Tibial nerve (tissue), 4 donors: ENCODE results near the gene PKP1.

Experiments used
- CTCF ChIP-seq, 5 experiments: fragments of 200-600 bp in 3 of 5; fragments of 450-650 bp in 2 of 5; sonication (generic) in 3 of 5; IDR thresholded peaks; one replicate each; pipeline ENCODE4 v1.5.1; 2016 to 2019; ENCODE audit warnings: antibody characterized with exemption in 5 of 5, mild to moderate bottlenecking in 3 of 5, moderate library complexity in 2 of 5
- EP300 ChIP-seq, 2 donors: sonication (generic); formaldehyde crosslinking; IDR thresholded peaks; one replicate each; pipeline ENCODE4 v1.6.1; 2017; ENCODE audit warnings: antibody characterized with exemption in 2 of 2, mild to moderate bottlenecking in 1 of 2
- POLR2A ChIP-seq, 2 donors: fragments of 450-650 bp; IDR thresholded peaks; one replicate each; pipeline ENCODE4 v1.6.1; 2017; ENCODE audit warnings: antibody characterized with exemption in 2 of 2, mild to moderate bottlenecking in 2 of 2, moderate library complexity in 2 of 2

- TF ChIP-seq CTCF (IDR thresholded peaks at IDR 0.05) (no peak), POLR2A (IDR thresholded peaks at IDR 0.05) (no peak), EP300 (IDR thresholded peaks at IDR 0.05) (no peak)
These were observed 17.6 kb upstream of the PKP1 start for GRCh38 chr1:201265756-201266155.
